MM.1S (cell line): ENCODE measurements around the gene POLR3A.

Experiments used
- EZH2 ChIP-seq: fragments of 300-600 bp; sonication (generic); optimal IDR thresholded peaks from 2 replicates; pipeline ENCODE3; 2017; ENCODE audit warnings: low read depth, mild to moderate bottlenecking, antibody characterized with exemption, low read length, mixed read lengths
- EZH2phosphoT487 ChIP-seq: fragments of 300-600 bp; sonication (generic); IDR thresholded peaks from 2 replicates; pipeline ENCODE4 v1.6.1; 2018; ENCODE audit warnings: antibody characterized with exemption, low read length
- TF ChIP-seq, protein P1 (sequence below): fragments of 300-600 bp; sonication (generic); IDR thresholded peaks from 2 replicates; pipeline ENCODE4 v1.5.1; 2016; ENCODE audit warnings: antibody characterized with exemption, low read length, mixed read lengths

GRCh38 chr10:78000956-78001472 lies 28.3 kb downstream of the POLR3A start:
- TF ChIP-seq, protein P1, sequence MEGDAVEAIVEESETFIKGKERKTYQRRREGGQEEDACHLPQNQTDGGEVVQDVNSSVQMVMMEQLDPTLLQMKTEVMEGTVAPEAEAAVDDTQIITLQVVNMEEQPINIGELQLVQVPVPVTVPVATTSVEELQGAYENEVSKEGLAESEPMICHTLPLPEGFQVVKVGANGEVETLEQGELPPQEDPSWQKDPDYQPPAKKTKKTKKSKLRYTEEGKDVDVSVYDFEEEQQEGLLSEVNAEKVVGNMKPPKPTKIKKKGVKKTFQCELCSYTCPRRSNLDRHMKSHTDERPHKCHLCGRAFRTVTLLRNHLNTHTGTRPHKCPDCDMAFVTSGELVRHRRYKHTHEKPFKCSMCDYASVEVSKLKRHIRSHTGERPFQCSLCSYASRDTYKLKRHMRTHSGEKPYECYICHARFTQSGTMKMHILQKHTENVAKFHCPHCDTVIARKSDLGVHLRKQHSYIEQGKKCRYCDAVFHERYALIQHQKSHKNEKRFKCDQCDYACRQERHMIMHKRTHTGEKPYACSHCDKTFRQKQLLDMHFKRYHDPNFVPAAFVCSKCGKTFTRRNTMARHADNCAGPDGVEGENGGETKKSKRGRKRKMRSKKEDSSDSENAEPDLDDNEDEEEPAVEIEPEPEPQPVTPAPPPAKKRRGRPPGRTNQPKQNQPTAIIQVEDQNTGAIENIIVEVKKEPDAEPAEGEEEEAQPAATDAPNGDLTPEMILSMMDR = no peak
- no peak for TF ChIP-seq EZH2
- TF ChIP-seq EZH2phosphoT487 = no peak
